Type B pancreatic cell (in vitro differentiated cells): ENCODE results near the gene SZT2. TPM values are rescaled to one million over a fixed set of nuclear protein-coding genes. Genes with fewer than 3 reads are reported as not detected.
A peak's percentile ranks its signal among the peaks of the same experiment; 100 is the strongest.

Experiments used
- DNase-seq: peaks from one replicate; pipeline ENCODE4 v3.0.0; 2021; ENCODE audit warnings: mixed read lengths; ENCODE audit not compliant: unreplicated experiment; ENCODE audit errors: extremely low spot score
- H3K27ac Mint-ChIP-seq: 2 replicates; pipeline ENCODE4 v1.8.0; 2021; ENCODE audit warnings: mild to moderate bottlenecking, mixed read lengths
- H3K27me3 Mint-ChIP-seq: 2 replicates; pipeline ENCODE4 v1.8.0; 2021; ENCODE audit warnings: mixed read lengths
- H3K36me3 Mint-ChIP-seq: 2 replicates; pipeline ENCODE4 v1.8.0; 2021; ENCODE audit warnings: mixed read lengths
- H3K4me1 Mint-ChIP-seq: one replicate; pipeline ENCODE4 v1.8.0; 2021; ENCODE audit warnings: mixed read lengths; ENCODE audit not compliant: unreplicated experiment
- H3K4me3 Mint-ChIP-seq: 2 replicates; pipeline ENCODE4 v1.8.0; 2021; ENCODE audit warnings: mild to moderate bottlenecking, mixed read lengths
- H3K9me3 Mint-ChIP-seq: 2 replicates; pipeline ENCODE4 v1.8.0; 2021; ENCODE audit warnings: mixed read lengths
- CTCF ChIP-seq: fragments of 200-600 bp; sonication (generic); conservative IDR thresholded peaks from 2 replicates; pipeline ENCODE4 v1.5.0; 2021; ENCODE audit warnings: antibody characterized with exemption, mild to moderate bottlenecking
- long read RNA-seq: library from polyadenylated mRNA; unstranded; transcript quantifications from one replicate; pipeline ENCODE4 v2.0.0, GENCODE V29; 2020
- total RNA-seq: library from RNA; stranded (reverse); gene quantifications from 2 replicates; pipeline ENCODE4 v1.2.1, GENCODE V29; 2021; ENCODE audit warnings: low replicate concordance

Gene SZT2
- 45.8 and 65.7 TPM in 2 replicates for total RNA-seq
- long read RNA-seq, partial matches to known transcripts = 4 of 15 reads
- long read RNA-seq, other reads (novel, unspliced or antisense) = 8 of 15 reads

- H3K36me3 Mint-ChIP-seq = peaks cover 18% of the 10 kb centered on the region
- H3K4me3 Mint-ChIP-seq = peak within 1 kb of the TSS; percentile 100
- no peaks in the 10 kb centered on the region for H3K27me3 Mint-ChIP-seq
- H3K27ac Mint-ChIP-seq = peak within 1 kb of the TSS; percentile 100
- no peaks in the 10 kb centered on the region for H3K9me3 Mint-ChIP-seq
- peak; percentile 92 for DNase-seq
- peaks cover 27% of the 10 kb centered on the region for H3K4me1 Mint-ChIP-seq
- TF ChIP-seq CTCF = no peak
Observed at GRCh38 chr1:43389326-43390313, at the start of gene SZT2, which contains the start of gene MED8. Gene SZT2, plus strand, starts transcription at chr1:43389899. Its CDS starts 70 bp downstream, at chr1:43389969. Gene MED8, minus strand, starts transcription at chr1:43389800. Its CDS starts 36 bp downstream, at chr1:43389764.

- H3K4me3 Mint-ChIP-seq = no peak overlapping the region
- no peak for DNase-seq
- no peak overlapping the region for H3K27ac Mint-ChIP-seq
- TF ChIP-seq CTCF = no peak
- H3K36me3 Mint-ChIP-seq = no peaks in the 10 kb centered on the region
- H3K4me1 Mint-ChIP-seq = no peaks in the 10 kb centered on the region
- peaks cover 4% of the 10 kb centered on the region for H3K27me3 Mint-ChIP-seq
- H3K9me3 Mint-ChIP-seq = no peaks in the 10 kb centered on the region
Observed at GRCh38 chr1:43340559-43340958, 49.1 kb upstream of the SZT2 start.

DNA sequence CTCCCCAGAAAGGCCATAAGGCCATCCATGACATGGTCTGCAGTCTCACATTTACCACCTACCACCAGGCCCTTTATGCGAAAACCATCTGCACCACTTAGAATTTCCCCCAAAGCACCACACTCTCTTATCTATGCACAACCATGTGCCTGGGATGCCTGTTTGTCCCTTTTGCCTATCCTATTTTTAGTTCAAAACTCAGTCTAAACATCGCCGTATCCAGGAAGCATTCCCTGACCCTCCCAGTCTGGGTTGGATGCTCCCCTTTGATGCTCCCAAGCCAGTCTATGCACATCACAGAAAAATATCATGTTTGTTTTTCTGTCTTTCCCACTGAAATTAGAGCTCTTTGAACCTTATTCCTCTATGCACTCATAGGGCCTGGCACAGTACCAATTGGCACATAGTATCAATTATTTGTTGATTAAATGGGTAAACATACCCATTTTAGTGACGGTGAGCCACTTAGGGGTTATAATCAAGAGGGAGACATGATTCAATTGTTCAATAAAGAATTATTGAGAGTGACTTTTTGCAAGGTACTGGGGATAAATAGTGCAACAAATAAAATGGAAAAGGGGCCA lies 45.3 kb upstream of the SZT2 start:
- TF ChIP-seq CTCF = no peak
- Mint-ChIP-seq H3K36me3 (no peaks in the 10 kb centered on the region), H3K27me3 (peaks cover 8% of the 10 kb centered on the region), H3K9me3 (no peaks in the 10 kb centered on the region), H3K4me3 (no peak overlapping the region), H3K4me1 (peaks cover 2% of the 10 kb centered on the region), H3K27ac (peak overlapping the region; percentile 13)
- DNase-seq = no peak

- H3K36me3 Mint-ChIP-seq = no peaks in the 10 kb centered on the region
- H3K9me3 Mint-ChIP-seq = no peaks in the 10 kb centered on the region
- no peak for DNase-seq
- peaks cover 7% of the 10 kb centered on the region for H3K4me1 Mint-ChIP-seq
- no peak overlapping the region for H3K4me3 Mint-ChIP-seq
- no peak for TF ChIP-seq CTCF
- peaks cover 8% of the 10 kb centered on the region for H3K27me3 Mint-ChIP-seq
- H3K27ac Mint-ChIP-seq = no peak overlapping the region
Observed at GRCh38 chr1:43345120-43345519, 44.6 kb upstream of the SZT2 start.

- H3K36me3 Mint-ChIP-seq = no peaks in the 10 kb centered on the region
- peaks cover 7% of the 10 kb centered on the region for H3K4me1 Mint-ChIP-seq
- H3K9me3 Mint-ChIP-seq = no peaks in the 10 kb centered on the region
- TF ChIP-seq CTCF = no peak
- DNase-seq = no peak
- peaks cover 4% of the 10 kb centered on the region for H3K27me3 Mint-ChIP-seq
- no peak overlapping the region for H3K4me3 Mint-ChIP-seq
- H3K27ac Mint-ChIP-seq = no peak overlapping the region
Observed at GRCh38 chr1:43346636-43347035, 43.1 kb upstream of the SZT2 start.
